Measurements from ENCODE around the gene NINJ1.

Gene NINJ1

DNA sequence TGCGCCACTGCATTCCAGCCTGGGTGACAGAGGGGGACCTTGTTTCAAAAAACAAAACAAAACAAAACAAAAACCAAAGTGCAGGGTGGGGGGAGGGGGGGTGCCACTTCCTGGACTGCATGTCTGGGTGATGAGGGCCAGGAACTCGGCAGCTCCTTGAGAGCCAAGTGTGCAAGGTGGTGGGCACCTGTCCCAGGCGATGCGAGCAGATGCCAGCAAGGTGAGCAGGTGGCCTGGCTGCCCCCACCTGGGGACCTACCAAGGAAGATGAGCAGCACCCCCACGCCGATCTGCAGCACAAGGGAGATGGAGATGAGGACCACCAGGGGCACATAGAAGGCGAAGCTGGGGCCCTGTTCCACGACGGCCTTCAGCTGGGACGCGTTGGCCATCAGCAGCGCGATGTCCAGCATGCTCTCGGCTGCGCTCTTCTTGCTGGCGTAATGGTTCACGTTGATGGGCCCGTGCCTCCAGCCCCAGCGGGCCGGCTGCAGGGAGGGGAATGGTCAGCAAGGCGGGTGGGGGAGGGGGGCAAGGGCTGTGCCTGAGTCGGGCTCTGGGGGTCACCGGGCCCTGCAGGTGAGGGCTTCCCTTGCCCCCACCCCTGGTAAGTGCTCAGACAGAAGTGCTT is 7.8 kb downstream of the NINJ1 start:
- Histone ChIP-seq H3K9ac (no peak overlapping the region), H2AFZ (no peak overlapping the region), H3K4me1 (peaks cover 30% of the 10 kb centered on the region), H3K4me2 (ENCODE audit: low read length) (peak overlapping the region; percentile 26), H3K36me3 (ENCODE audit: control insufficient read depth, insufficient read depth, low read length) (no peaks in the 10 kb centered on the region), H3K9me3 (ENCODE audit: control insufficient read depth, low read length) (no peaks in the 10 kb centered on the region), H3K79me2 (peaks cover 32% of the 10 kb centered on the region), H3K27ac (peak overlapping the region; percentile 74), H3K27me3 (ENCODE audit: control insufficient read depth, insufficient read depth, low read length) (no peaks in the 10 kb centered on the region), H3K4me3 (ENCODE audit: low read depth, low read length) (no peak overlapping the region)
- TF ChIP-seq, protein P1, sequence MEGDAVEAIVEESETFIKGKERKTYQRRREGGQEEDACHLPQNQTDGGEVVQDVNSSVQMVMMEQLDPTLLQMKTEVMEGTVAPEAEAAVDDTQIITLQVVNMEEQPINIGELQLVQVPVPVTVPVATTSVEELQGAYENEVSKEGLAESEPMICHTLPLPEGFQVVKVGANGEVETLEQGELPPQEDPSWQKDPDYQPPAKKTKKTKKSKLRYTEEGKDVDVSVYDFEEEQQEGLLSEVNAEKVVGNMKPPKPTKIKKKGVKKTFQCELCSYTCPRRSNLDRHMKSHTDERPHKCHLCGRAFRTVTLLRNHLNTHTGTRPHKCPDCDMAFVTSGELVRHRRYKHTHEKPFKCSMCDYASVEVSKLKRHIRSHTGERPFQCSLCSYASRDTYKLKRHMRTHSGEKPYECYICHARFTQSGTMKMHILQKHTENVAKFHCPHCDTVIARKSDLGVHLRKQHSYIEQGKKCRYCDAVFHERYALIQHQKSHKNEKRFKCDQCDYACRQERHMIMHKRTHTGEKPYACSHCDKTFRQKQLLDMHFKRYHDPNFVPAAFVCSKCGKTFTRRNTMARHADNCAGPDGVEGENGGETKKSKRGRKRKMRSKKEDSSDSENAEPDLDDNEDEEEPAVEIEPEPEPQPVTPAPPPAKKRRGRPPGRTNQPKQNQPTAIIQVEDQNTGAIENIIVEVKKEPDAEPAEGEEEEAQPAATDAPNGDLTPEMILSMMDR (IDR thresholded peaks at IDR 0.05), result no peak

DNA sequence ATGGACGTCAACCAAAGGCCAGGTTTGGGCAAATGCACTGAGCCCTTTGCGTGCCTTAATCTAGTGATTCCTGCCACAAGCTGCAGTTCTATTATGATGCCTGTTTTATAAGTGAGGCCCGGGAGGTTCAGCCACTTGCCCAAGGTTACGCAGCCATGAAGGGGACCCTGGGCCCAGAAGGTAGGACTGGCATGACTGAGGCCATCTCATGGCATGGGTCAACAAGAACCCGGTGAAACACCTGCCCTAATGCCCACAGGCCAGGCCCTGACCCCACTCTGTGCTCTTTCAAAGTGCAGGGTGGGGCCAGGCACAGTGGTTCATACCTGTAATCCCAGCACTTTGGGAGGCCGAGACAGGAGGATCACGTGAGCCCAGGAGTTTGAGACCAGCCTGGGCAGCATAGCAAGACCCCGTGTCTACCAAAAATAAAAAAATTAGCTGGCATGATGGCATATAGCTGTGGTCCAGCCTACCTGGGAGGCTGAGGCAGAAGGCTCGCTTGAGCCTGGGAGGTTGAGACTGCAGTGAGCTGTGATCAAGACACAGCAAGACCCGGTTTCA is 8.6 kb downstream of the NINJ1 start:
- Histone ChIP-seq H2AFZ (no peak overlapping the region), H3K4me3 (ENCODE audit: low read depth, low read length) (no peak overlapping the region), H3K9me3 (ENCODE audit: control insufficient read depth, low read length) (no peaks in the 10 kb centered on the region), H3K9ac (no peak overlapping the region), H3K4me1 (peaks cover 27% of the 10 kb centered on the region), H3K36me3 (ENCODE audit: control insufficient read depth, insufficient read depth, low read length) (no peaks in the 10 kb centered on the region), H3K79me2 (peaks cover 25% of the 10 kb centered on the region), H3K27ac (no peak overlapping the region), H3K27me3 (ENCODE audit: control insufficient read depth, insufficient read depth, low read length) (no peaks in the 10 kb centered on the region), H3K4me2 (ENCODE audit: low read length) (no peak overlapping the region)
- TF ChIP-seq, protein P1 (IDR thresholded peaks at IDR 0.05), result no peak

DNA sequence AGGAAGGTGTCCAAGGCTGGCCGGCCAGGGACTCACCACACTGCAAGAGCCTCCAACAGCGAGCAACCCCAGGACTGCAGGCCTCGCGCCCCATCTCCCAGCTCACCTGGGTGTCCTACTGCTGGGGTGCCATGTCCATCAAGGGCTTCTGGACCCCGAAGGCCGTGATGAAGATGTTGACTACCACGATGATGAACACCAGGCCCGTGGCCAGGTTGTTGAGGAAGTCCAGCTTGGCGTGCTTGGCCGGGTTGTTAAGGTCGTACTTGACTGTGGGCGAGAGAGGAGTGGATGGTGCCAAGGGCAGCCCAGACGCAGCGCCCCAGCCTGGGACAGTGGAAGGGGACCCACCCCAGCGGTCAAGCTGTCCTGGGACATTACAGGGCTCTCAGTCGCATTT is 9.3 kb downstream of the NINJ1 start:
- H2AFZ ChIP-seq, result no peak overlapping the region
- no peak overlapping the region for H3K27ac ChIP-seq
- no peak overlapping the region for H3K9ac ChIP-seq

DNA sequence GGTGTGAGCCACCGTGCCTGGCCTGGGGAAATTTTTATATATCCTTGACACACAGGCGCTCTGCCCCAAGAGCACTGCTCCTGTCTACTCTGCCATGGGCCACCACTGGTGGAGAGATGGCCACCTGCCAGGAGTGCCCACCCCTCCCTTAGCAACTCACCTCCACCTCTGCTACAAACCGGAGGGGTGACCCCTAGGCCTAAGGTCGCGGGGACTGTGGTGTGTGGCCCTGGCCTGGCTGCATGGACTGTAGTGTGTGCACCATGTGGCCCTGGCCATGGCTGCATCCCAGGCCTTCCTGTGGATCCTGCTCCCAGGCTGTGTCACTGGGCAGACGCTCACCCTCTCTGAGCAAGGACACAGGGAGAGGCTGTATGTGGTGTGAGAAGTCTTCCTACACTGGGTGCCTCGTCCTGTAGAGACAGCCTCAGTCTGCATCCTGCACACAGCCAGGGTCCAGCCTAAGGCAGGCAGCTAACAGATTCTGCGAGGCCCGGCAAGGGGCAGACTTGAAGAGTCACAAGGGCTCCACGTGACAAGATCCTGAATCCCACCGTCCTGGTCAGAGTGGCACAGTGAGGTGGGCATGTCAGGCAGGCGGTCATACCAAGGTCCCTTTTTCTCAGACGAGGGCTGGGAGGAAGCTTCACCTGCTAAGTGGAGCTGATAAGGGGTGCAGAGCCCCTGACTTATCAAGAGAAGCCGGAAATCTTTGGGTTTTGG is 10.3 kb downstream of the NINJ1 start:
- H3K9me3 ChIP-seq (ENCODE audit: control insufficient read depth, low read length), result no peaks in the 10 kb centered on the region
- no peak overlapping the region for H3K4me3 ChIP-seq (ENCODE audit: low read depth, low read length)
- no peaks in the 10 kb centered on the region for H3K36me3 ChIP-seq (ENCODE audit: control insufficient read depth, insufficient read depth, low read length)
- no peak overlapping the region for H2AFZ ChIP-seq
- TF ChIP-seq, protein P1 (IDR thresholded peaks at IDR 0.05), result no peak
- H3K27me3 ChIP-seq (ENCODE audit: control insufficient read depth, insufficient read depth, low read length), result no peaks in the 10 kb centered on the region
- no peak overlapping the region for H3K27ac ChIP-seq
- H3K4me2 ChIP-seq (ENCODE audit: low read length), result no peak overlapping the region
- H3K4me1 ChIP-seq, result peaks cover 31% of the 10 kb centered on the region
- no peak overlapping the region for H3K9ac ChIP-seq
- H3K79me2 ChIP-seq, result peaks cover 11% of the 10 kb centered on the region

More for the DNA sequence above, 9.3 kb downstream of the NINJ1 start:
- no peaks in the 10 kb centered on the region for H3K36me3 ChIP-seq (ENCODE audit: control insufficient read depth, insufficient read depth, low read length)
- peaks cover 20% of the 10 kb centered on the region for H3K79me2 ChIP-seq
- peaks cover 29% of the 10 kb centered on the region for H3K4me1 ChIP-seq
- H3K9me3 ChIP-seq (ENCODE audit: control insufficient read depth, low read length), result no peaks in the 10 kb centered on the region
- no peak overlapping the region for H3K4me2 ChIP-seq (ENCODE audit: low read length)
- H3K27me3 ChIP-seq (ENCODE audit: control insufficient read depth, insufficient read depth, low read length), result no peaks in the 10 kb centered on the region
- TF ChIP-seq, protein P1 (IDR thresholded peaks at IDR 0.05), result no peak
- H3K4me3 ChIP-seq (ENCODE audit: low read depth, low read length), result no peak overlapping the region
